Ishikawa (cell line): ENCODE measurements around the gene NTNG2.

Experiments used
- CEBPB ChIP-seq: IDR thresholded peaks from 2 replicates; pipeline ENCODE4 v1.6.1; 2012
- CREB1 ChIP-seq: IDR thresholded peaks from 2 replicates; pipeline ENCODE4 v1.6.1; 2012; ENCODE audit warnings: low read depth
- EGR1 ChIP-seq: IDR thresholded peaks from 2 replicates; pipeline ENCODE4 v1.6.1; 2012
- EP300 ChIP-seq: IDR thresholded peaks from 2 replicates; pipeline ENCODE4 v1.6.1; 2012; ENCODE audit warnings: borderline replicate concordance
- FOXM1 ChIP-seq: IDR thresholded peaks from 2 replicates; pipeline ENCODE4 v1.6.1; 2012; ENCODE audit warnings: low read depth, borderline replicate concordance
- NFIC ChIP-seq: IDR thresholded peaks from 2 replicates; pipeline ENCODE4 v1.6.1; 2012
- RAD21 ChIP-seq: IDR thresholded peaks from 2 replicates; pipeline ENCODE4 v1.6.1; 2012; ENCODE audit warnings: low read depth
- TAF1 ChIP-seq: IDR thresholded peaks from 2 replicates; pipeline ENCODE4 v1.6.1; 2012; ENCODE audit warnings: low read depth, mild to moderate bottlenecking
- TCF12 ChIP-seq: IDR thresholded peaks from 2 replicates; pipeline ENCODE4 v1.6.1; 2012; ENCODE audit warnings: low read depth
- TEAD4 ChIP-seq: IDR thresholded peaks from 2 replicates; pipeline ENCODE4 v1.6.1; 2012
- YY1 ChIP-seq: IDR thresholded peaks from 2 replicates; pipeline ENCODE4 v1.6.1; 2012; ENCODE audit warnings: low read depth
- ZBTB7A ChIP-seq: IDR thresholded peaks from 2 replicates; pipeline ENCODE4 v1.6.1; 2012; ENCODE audit warnings: low read depth
- TF ChIP-seq, protein P1 (sequence below): IDR thresholded peaks from 2 replicates; pipeline ENCODE4 v1.6.1; 2012
- TF ChIP-seq, protein P2 (sequence below): IDR thresholded peaks from 2 replicates; pipeline ENCODE4 v1.6.1; 2012; ENCODE audit warnings: low read depth, mild to moderate bottlenecking
- TF ChIP-seq, protein P3 (sequence below): IDR thresholded peaks from 2 replicates; pipeline ENCODE4 v1.6.1; 2012

NTNG2 gene

DNA sequence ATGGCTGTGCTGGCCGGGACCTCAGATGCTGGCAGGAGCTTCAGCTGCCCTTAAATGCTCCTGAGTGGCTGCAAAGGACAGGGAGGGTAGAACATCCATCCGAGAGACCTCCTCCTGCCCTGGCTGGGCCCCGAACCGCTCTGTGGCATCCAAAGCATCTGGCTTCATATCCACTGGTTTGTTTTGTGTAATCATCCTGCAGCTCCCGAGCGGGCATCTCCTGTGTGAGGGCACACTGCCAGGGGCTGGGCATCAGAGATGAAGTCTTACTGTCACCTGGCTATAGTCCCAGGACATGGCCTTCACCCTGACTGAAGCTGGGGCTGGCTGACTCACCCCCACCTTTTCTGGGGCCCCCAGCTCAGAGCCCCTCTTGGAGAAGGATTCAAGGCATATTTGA, 18.5 kb upstream of the NTNG2 start:
- TF ChIP-seq NFIC (no peak), YY1 (no peak), TEAD4 (no peak), CEBPB (no peak)
- TF ChIP-seq, protein P1, sequence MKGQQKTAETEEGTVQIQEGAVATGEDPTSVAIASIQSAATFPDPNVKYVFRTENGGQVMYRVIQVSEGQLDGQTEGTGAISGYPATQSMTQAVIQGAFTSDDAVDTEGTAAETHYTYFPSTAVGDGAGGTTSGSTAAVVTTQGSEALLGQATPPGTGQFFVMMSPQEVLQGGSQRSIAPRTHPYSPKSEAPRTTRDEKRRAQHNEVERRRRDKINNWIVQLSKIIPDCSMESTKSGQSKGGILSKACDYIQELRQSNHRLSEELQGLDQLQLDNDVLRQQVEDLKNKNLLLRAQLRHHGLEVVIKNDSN = no peak
- TF ChIP-seq, protein P2, sequence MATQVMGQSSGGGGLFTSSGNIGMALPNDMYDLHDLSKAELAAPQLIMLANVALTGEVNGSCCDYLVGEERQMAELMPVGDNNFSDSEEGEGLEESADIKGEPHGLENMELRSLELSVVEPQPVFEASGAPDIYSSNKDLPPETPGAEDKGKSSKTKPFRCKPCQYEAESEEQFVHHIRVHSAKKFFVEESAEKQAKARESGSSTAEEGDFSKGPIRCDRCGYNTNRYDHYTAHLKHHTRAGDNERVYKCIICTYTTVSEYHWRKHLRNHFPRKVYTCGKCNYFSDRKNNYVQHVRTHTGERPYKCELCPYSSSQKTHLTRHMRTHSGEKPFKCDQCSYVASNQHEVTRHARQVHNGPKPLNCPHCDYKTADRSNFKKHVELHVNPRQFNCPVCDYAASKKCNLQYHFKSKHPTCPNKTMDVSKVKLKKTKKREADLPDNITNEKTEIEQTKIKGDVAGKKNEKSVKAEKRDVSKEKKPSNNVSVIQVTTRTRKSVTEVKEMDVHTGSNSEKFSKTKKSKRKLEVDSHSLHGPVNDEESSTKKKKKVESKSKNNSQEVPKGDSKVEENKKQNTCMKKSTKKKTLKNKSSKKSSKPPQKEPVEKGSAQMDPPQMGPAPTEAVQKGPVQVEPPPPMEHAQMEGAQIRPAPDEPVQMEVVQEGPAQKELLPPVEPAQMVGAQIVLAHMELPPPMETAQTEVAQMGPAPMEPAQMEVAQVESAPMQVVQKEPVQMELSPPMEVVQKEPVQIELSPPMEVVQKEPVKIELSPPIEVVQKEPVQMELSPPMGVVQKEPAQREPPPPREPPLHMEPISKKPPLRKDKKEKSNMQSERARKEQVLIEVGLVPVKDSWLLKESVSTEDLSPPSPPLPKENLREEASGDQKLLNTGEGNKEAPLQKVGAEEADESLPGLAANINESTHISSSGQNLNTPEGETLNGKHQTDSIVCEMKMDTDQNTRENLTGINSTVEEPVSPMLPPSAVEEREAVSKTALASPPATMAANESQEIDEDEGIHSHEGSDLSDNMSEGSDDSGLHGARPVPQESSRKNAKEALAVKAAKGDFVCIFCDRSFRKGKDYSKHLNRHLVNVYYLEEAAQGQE = no peak

DNA sequence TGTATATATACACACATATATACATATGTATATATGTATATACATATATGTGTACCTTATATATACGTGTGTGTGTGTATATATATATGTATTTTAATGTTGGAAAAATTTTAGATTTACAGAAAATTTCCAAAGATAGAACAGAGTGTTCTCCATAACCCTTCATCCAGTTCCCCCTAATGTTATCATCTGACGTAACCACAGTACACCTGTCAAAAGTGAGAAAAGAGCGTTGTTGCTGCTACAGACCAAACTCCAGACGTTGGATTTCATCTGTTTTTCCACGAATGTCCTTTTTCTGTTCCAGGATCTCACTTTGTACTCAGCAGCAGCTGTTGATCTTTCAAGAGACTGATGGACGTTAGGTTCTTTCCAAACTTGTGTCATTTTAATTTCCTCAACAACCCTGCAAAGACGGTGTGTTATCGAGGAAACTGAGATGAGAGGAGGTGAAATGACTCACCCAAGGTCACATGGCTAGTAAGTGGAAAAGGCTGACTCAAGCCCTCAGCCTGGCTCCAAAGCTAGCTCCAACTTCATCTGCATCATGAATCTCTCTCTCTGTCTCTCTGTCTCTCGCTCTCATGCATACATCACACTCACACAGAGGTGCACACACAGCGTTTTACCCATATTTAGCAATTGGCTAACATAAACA, 17.0 kb upstream of the NTNG2 start:
- TF ChIP-seq, protein P1 = no peak
- TF ChIP-seq YY1 = no peak
- no peak for TF ChIP-seq TEAD4
- no peak for TF ChIP-seq CEBPB
- TF ChIP-seq NFIC = no peak
- no peak for TF ChIP-seq FOXM1
- TF ChIP-seq ZBTB7A = no peak
- TF ChIP-seq TCF12 = no peak
- no peak for TF ChIP-seq RAD21
- TF ChIP-seq, protein P2 = no peak
- TF ChIP-seq EGR1 = no peak
- TF ChIP-seq, protein P3, sequence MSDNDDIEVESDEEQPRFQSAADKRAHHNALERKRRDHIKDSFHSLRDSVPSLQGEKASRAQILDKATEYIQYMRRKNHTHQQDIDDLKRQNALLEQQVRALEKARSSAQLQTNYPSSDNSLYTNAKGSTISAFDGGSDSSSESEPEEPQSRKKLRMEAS = no peak
- no peak for TF ChIP-seq EP300

DNA sequence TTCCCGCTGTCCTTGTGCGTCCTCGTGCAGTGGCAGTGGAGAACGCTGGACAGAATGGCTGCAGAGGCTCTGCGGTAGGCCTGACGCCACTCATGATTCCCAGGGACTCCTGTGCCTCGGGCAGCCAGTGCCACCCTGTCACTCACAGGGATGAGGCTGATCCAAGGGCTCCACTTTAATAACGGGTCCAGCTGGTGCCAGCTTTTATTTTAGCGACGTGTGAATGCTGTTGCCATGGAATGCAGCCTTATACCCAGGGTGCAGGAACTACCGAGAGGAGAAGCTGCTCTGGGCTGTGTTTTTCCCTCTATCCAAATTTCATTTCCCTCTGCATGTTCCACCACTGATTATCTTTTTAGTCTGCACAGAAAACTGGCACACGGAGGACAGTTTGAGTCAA, 15.8 kb upstream of the NTNG2 start:
- TF ChIP-seq CEBPB (no peak), EP300 (no peak), EGR1 (no peak), RAD21 (no peak), FOXM1 (no peak), NFIC (no peak), ZBTB7A (no peak), CREB1 (no peak), TCF12 (no peak), TAF1 (no peak), YY1 (no peak), TEAD4 (no peak)
- TF ChIP-seq, protein P1 = no peak
- TF ChIP-seq, protein P2 = no peak
- TF ChIP-seq, protein P3 = no peak

DNA sequence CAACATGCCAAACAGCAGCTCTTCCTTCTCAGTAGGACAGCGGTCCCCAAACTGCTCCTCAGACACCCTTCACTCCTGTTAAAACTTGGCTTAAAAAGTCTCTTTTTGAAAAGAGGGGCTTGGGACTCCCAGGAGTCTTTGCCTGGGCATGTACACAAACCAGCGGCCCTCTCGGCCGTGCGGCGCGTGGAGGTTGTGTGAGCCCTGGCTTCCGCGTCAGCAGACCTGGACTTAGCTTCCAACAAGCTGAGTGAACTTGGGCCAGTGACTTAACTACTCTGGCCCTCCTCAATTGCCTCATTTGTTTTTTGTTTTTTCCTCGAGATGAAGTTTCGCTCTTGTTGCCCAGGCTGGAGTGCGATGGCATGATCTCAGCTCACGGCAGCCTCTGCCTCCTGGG, 15.3 kb upstream of the NTNG2 start:
- TF ChIP-seq NFIC (no peak), CEBPB (no peak), EP300 (no peak), EGR1 (no peak), ZBTB7A (no peak), TEAD4 (no peak), FOXM1 (no peak), CREB1 (no peak), TCF12 (no peak), YY1 (no peak), RAD21 (no peak), TAF1 (no peak)
- TF ChIP-seq, protein P2 = no peak
- TF ChIP-seq, protein P1 = no peak
- TF ChIP-seq, protein P3 = no peak
